Small intestine (tissue), 7 donors: ENCODE data around the gene DCLRE1C. TPM values are rescaled to one million over a fixed set of nuclear protein-coding genes. Genes with fewer than 3 reads are reported as not detected.

Source experiments
- DNase-seq, 2 donors: peaks; one replicate each; pipeline versions ENCODE4 v3.0.0 to v3.0.0-alpha.2; 2013
- FAIRE-seq: peaks from 2 replicates; lab custom pipeline; 2012; peaks lifted over from hg19 to GRCh38; lab: Jason Lieb, UNC
- H3K27ac ChIP-seq, 3 donors: one replicate each; pipeline ENCODE4 v1.5.1; 2013; ENCODE audit warnings: low read length in 2 of 3, mild to moderate bottlenecking in 2 of 3, control low read depth in 1 of 3, inconsistent platforms in 1 of 3, low read depth in 1 of 3, moderate library complexity in 1 of 3
- H3K27me3 ChIP-seq, 3 donors: one replicate each; pipeline ENCODE4 v1.6.1; 2013; ENCODE audit warnings: low read length in 3 of 3, inconsistent platforms in 1 of 3; ENCODE audit not compliant: control insufficient read depth in 3 of 3, insufficient read depth in 3 of 3
- H3K36me3 ChIP-seq, 3 donors: one replicate each; pipeline ENCODE4 v1.6.1; 2013; ENCODE audit warnings: low read length in 3 of 3, inconsistent platforms in 1 of 3, low read depth in 1 of 3, mild to moderate bottlenecking in 1 of 3, moderate library complexity in 1 of 3; ENCODE audit not compliant: control insufficient read depth in 3 of 3, insufficient read depth in 2 of 3
- H3K4me1 ChIP-seq, 3 donors: one replicate each; pipeline ENCODE4 v1.6.1; 2013; ENCODE audit warnings: low read length in 2 of 3, inconsistent platforms in 1 of 3, low read depth in 1 of 3, mild to moderate bottlenecking in 1 of 3, moderate library complexity in 1 of 3; ENCODE audit not compliant: control insufficient read depth in 3 of 3, insufficient read depth in 2 of 3
- H3K4me3 ChIP-seq, 3 donors: one replicate each; pipeline ENCODE4 v1.5.1; 2013; ENCODE audit warnings: low read length in 3 of 3, control low read depth in 1 of 3, inconsistent platforms in 1 of 3, low read depth in 1 of 3, mild to moderate bottlenecking in 1 of 3, moderate library complexity in 1 of 3
- H3K9me3 ChIP-seq, 2 donors: one replicate each; pipeline ENCODE4 v1.6.1; 2013; ENCODE audit warnings: low read depth in 1 of 2, low read length in 1 of 2; ENCODE audit not compliant: control insufficient read depth in 2 of 2, insufficient read depth in 1 of 2
- WGBS, 3 donors: extraction: QIAGEN DNeasy Blood & Tissue Kit; methylation state at CpG; one replicate each; pipeline ENCODE4 v1.1.7; 2013; 5-methylcytosine and 5-hydroxymethylcytosine counted together
- polyA plus RNA-seq, 4 donors: library from polyadenylated mRNA; stranded (reverse) in 3 of 4; unstranded in 1 of 4; fragments of 200-250 nt in 3 of 4; fragments of 120-200 nt in 1 of 4; gene quantifications; one replicate each; pipeline versions ENCODE4 v1.2.1 to v1.2.3, GENCODE V29; 2013
- donor health status: healthy with polysubstance abuse.
- donor health status: control.
- donor health status: control.
- donor health status: Bipolar disorder and iron deficiency.
- donor health status: healthy.

Gene DCLRE1C
- polyA plus RNA-seq, 4 donors: 3.8 to 11.2 (median 5.5) TPM

DNA sequence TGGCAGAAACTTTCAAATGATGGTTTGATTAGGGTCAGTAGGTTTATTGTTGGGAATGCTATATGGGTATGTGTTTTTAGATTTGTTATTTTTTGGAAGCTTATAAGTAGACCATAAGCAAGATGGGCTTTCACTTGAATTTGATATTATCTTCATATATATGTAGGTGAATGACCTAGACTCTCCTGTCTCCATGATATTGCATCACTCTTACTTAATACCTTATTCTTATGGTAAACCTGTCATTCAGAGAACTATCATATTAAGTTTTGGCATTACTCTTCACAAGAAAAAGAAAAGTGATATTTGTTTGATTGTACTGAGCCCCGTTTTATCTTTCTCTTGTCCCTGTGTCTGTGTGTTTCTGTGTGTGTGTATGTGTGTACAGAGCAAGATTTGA lies 98.4 kb downstream of the DCLRE1C start:
- no peak overlapping the region for H3K27ac ChIP-seq
- no peaks in the 10 kb centered on the region for H3K27me3 ChIP-seq
- peaks cover under 1 to 3% (median 2%) of the 10 kb centered on the region in 3 donors for H3K4me1 ChIP-seq
- no peak for FAIRE-seq
- peaks cover 1 to 7% (median 7%) of the 10 kb centered on the region in 3 donors for H3K36me3 ChIP-seq
- WGBS, 3 donors: 88 to 94% (median 88%) methylated on average over 1 of the region's 1 CpG
- no peak for DNase-seq
- no peak overlapping the region for H3K4me3 ChIP-seq
- H3K9me3 ChIP-seq: no peaks in the 10 kb centered on the region

DNA sequence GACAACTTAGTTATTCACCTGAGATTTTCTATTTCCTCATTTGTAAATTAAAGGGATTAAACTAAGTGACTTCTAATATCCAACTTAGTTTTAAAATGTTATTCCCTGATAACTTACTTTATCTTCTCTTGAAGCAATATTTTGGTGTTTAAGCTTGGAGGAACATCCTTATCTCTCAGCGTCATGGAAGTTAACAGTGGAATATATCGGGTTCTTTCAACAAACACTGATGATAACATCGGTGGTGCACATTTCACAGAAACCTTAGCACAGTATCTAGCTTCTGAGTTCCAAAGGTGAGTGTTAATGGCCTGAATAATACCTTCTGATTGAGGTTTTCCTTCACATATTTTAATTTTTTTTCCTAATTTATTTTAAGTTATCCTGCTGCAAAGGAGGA lies 101.7 kb downstream of the DCLRE1C start:
- Histone ChIP-seq H3K27me3 (no peaks in the 10 kb centered on the region), H3K9me3 (no peaks in the 10 kb centered on the region), H3K4me3 (no peak overlapping the region), H3K27ac (no peak overlapping the region), H3K36me3 (peaks cover 3 to 12% (median 4%) of the 10 kb centered on the region in 3 donors), H3K4me1 (no peaks in the 10 kb centered on the region)
- DNase-seq (peak in 1 of 2 donors; percentile 5), FAIRE-seq (no peak)
- WGBS, 3 donors: 40 to 67% (median 52%) methylated on average over 3 of the region's 3 CpGs

Other genes with a start within 250 kb of the DCLRE1C start
- 10 to 100 TPM; 33.3 to 50.5 (median 38.7) TPM for gene FAM107B, start 179.2 kb downstream of the DCLRE1C start, polyA plus RNA-seq
- 1 to 10 TPM in 2 of 4 donors, under 1 TPM in 1, not detected in 1; 0.75 to 3.9 (median 1.8) TPM for gene CDNF, start 116.1 kb downstream of the DCLRE1C start, polyA plus RNA-seq
- gene HSPA14, start 115.8 kb downstream of the DCLRE1C start, polyA plus RNA-seq: 10 to 100 TPM; 15.9 to 19.9 (median 17.7) TPM
- gene MSANTD7, start 115.8 kb downstream of the DCLRE1C start, polyA plus RNA-seq: 10 to 100 TPM in 1 of 4 donors, 1 to 10 TPM in 3; 3.0 to 14.0 (median 4.8) TPM
- 10 to 100 TPM in 1 of 4 donors, 1 to 10 TPM in 3; 2.7 to 10.8 (median 5.1) TPM for gene SUV39H2, start 75.2 kb downstream of the DCLRE1C start, polyA plus RNA-seq
- under 1 TPM in 2 of 4 donors, not detected in 2; 0.15 to 0.18 TPM for gene MEIG1, start 5.3 kb upstream of the DCLRE1C start, polyA plus RNA-seq
- gene OLAH, start 89.8 kb upstream of the DCLRE1C start, polyA plus RNA-seq: under 1 TPM in 1 of 4 donors, not detected in 3; 0.63 TPM
- 1 to 10 TPM in 1 of 4 donors, under 1 TPM in 1, not detected in 2; 0.79 to 1.4 TPM for gene ACBD7, start 134.7 kb upstream of the DCLRE1C start, polyA plus RNA-seq
- 10 to 100 TPM; 20.8 to 32.4 (median 25.9) TPM for gene RPP38, start 143.3 kb upstream of the DCLRE1C start, polyA plus RNA-seq
- gene NMT2, start 214.6 kb upstream of the DCLRE1C start, polyA plus RNA-seq: 10 to 100 TPM in 2 of 4 donors, 1 to 10 TPM in 2; 9.2 to 19.2 (median 11.9) TPM